HUES64 (cell line): ENCODE data around the gene PPP2R2B.

ENCODE experiments used
- H3K27ac ChIP-seq: 2 replicates; pipeline ENCODE4 v1.7.0; 2013; ENCODE audit warnings: low read depth, low read length, inconsistent platforms
- H3K27me3 ChIP-seq: 2 replicates; pipeline ENCODE4 v1.6.1; 2013; ENCODE audit warnings: mild to moderate bottlenecking, low read length; ENCODE audit not compliant: insufficient read depth
- H3K36me3 ChIP-seq: 2 replicates; pipeline ENCODE4 v1.6.1; 2013; ENCODE audit warnings: mild to moderate bottlenecking, low read length; ENCODE audit not compliant: insufficient read depth
- H3K4me1 ChIP-seq: 2 replicates; pipeline ENCODE4 v1.6.1; 2013; ENCODE audit warnings: mild to moderate bottlenecking, low read length, moderate library complexity; ENCODE audit not compliant: insufficient read depth
- H3K4me3 ChIP-seq: 2 replicates; pipeline ENCODE4 v1.5.1; 2013; ENCODE audit warnings: mild to moderate bottlenecking, low read length, moderate library complexity
- H3K9ac ChIP-seq: 2 replicates; pipeline ENCODE4 v1.6.1; 2013; ENCODE audit warnings: mild to moderate bottlenecking, low read depth, low read length
- H3K9me3 ChIP-seq: 2 replicates; pipeline ENCODE4 v1.6.1; 2013; ENCODE audit warnings: low read depth, low read length; ENCODE audit not compliant: insufficient read depth
- WGBS: fragments of 150-250, 120-280 bp; methylation state at CpG from one replicate; pipeline ENCODE4 v1.1.7; 2013; ENCODE audit warnings: missing lambda C conversion rate; 5-methylcytosine and 5-hydroxymethylcytosine counted together

The PPP2R2B gene

DNA sequence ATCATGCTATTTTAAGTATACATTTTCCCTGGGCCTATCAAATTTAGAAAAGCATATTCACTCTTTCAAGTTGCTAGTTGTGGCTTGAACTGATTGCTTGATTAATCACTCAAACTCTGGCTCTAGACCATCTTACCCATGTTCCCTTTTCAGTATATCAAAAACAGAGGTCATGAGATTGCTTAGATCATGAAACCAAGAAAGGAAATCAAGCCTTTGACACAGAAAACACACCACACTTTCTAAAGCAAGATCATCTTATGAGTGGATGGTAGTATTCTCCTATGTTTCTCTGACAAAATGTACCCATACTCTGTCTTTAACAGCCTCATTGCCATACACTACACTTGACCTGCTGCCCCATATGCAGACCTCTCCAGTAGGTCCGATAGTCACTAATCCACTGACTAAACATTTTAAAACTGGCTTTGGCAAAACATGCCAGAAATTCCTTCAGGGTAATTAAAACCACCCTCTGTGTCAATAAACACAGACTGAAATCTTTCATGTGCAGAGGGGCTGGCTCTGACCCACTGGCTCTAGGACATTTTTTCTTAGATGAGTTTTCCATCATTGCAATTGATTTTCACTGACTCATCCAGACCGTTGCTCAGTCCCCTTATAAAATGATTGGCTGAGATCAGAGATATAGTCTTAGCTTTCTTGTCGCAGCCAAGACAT lies 18.2 kb downstream of the PPP2R2B start:
- Histone ChIP-seq H3K27ac (no peak overlapping the region), H3K27me3 (no peaks in the 10 kb centered on the region), H3K36me3 (no peaks in the 10 kb centered on the region), H3K4me1 (peaks cover 11% of the 10 kb centered on the region; the same call in 1 of the 2 replicates), H3K4me3 (no peak overlapping the region), H3K9ac (no peak overlapping the region), H3K9me3 (no peaks in the 10 kb centered on the region)
- WGBS: 80% methylated on average over 3 of the region's 3 CpGs

DNA sequence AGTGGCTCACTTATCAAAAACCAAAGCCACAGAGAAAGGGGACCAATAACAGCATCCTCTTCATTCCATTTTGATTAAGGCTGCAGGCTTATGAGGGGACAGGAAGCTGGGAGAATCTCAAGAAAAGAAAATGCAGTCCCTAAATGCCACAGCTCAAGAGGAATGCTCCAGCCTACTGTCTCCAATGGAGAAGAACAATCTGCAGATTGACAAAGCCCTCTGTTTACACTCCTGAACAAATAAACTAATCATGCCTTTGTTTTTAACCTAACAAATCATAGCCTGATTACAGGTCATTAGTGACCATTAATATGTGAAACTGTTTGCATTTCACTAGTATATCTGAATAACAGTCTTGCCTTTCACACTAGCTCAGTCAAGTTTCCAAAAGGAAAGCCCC lies 26.5 kb downstream of the PPP2R2B start:
- Histone ChIP-seq H3K4me1 (peaks cover 33% of the 10 kb centered on the region), H3K27ac (peak overlapping the region; percentile 50; the same call in 1 of the 2 replicates), H3K4me3 (no peak overlapping the region), H3K27me3 (no peaks in the 10 kb centered on the region), H3K9ac (no peak overlapping the region), H3K36me3 (no peaks in the 10 kb centered on the region), H3K9me3 (no peaks in the 10 kb centered on the region)

DNA sequence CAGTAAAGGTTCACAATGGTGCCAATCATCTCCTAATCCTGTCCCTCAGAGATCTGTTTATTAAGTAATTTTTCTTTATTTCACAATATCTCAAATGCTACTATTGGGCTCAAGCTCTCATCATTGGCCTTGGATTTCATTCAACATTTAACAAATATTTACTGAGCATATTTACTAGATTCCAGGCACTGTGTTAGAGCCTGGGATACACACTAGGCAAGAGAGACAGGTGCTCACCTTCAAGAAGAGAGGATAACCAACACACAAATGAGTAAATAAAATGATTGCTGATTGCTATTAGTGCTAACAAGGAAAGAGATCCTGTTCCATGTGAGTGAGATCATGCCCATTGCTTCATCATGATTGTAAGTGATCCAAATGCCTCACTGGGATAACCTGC lies 27.4 kb downstream of the PPP2R2B start:
- Histone ChIP-seq H3K9ac (no peak overlapping the region), H3K9me3 (no peaks in the 10 kb centered on the region), H3K4me3 (no peak overlapping the region), H3K36me3 (no peaks in the 10 kb centered on the region), H3K27ac (no peak overlapping the region), H3K4me1 (peaks cover 30% of the 10 kb centered on the region), H3K27me3 (no peaks in the 10 kb centered on the region)

DNA sequence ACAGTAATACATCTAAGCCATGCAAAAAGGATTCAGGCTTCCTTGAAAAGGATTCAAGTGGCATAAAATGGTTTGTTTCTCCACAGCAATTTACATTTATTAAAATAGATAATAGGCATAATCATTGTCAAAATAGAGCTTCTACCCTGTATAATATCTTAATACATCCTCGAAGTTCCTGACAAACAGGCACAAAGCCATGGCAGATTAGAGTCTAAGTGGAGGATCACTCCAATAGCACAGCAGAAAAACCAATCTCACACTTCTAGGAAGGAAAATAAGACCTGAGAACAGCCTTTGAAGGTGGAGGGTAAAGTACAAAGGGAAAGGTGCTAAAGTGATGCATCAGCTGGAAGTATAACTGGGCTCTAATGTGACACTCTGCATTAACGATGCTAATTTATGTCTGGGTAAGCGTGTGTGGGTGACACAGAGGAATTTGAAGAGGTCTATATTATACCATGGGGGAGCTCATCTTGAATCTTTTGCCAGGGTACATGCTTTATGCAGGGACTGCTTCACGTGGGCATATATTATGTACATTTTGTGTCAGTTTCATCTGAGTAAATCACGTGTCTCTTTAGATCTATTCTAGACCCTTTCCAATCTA lies 28.8 kb downstream of the PPP2R2B start:
- no peaks in the 10 kb centered on the region for H3K27me3 ChIP-seq

DNA sequence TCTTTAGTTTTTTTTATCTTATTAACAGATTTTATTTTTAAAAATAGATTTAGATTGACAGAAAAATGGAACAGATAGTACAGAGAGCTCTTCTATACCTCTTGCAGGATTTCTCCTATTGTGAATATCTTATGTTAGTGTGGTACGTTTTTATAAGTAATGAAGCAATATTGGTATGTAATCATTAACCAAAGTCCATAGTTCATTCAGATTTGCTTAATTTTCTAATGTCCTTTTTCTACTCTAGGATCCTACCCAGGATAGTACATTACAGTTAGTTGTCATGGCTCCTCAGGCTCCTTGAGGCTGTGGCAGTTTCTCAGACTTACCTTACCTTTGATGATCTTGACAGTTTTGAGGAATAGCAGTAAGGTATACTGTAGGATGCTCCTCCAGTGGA lies 30.4 kb downstream of the PPP2R2B start:
- no peak overlapping the region for H3K9ac ChIP-seq
- H3K9me3 ChIP-seq: no peaks in the 10 kb centered on the region
- no peak overlapping the region for H3K4me3 ChIP-seq
- no peak overlapping the region for H3K27ac ChIP-seq
- no peaks in the 10 kb centered on the region for H3K36me3 ChIP-seq
- 100% methylated on average over 1 of the region's 1 CpG for WGBS
- peaks cover 22% of the 10 kb centered on the region for H3K4me1 ChIP-seq
- H3K27me3 ChIP-seq: no peaks in the 10 kb centered on the region

More for the DNA sequence above, 28.8 kb downstream of the PPP2R2B start:
- WGBS: 90% methylated on average over 5 of the region's 5 CpGs
- Histone ChIP-seq H3K27ac (no peak overlapping the region), H3K9ac (no peak overlapping the region), H3K4me1 (peaks cover 30% of the 10 kb centered on the region), H3K9me3 (no peaks in the 10 kb centered on the region), H3K36me3 (no peaks in the 10 kb centered on the region), H3K4me3 (no peak overlapping the region)

DNA sequence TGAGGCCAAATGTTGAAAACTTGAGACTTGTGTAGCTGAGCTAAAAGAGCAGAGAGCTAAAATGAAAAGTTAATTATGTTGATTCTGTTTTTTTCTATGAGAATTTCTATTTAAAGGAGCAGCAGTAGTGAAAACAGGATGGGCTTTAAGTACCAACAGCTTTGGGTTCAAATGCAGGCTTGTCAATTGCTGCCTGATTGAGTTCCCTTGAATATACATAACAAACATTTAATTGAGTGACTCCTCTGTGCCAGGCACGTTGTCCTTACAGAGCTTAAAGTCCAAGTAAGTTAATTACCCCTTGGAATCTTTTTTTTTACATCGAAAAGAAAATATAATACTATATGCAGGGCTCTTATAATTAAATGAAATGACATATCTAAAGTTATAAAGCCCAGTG lies 38.5 kb downstream of the PPP2R2B start:
- no peak overlapping the region for H3K4me3 ChIP-seq
- H3K9ac ChIP-seq: no peak overlapping the region
- peak overlapping the region; percentile 45; the same call in 1 of the 2 replicates for H3K27ac ChIP-seq
- H3K4me1 ChIP-seq: peaks cover 19% of the 10 kb centered on the region
- H3K9me3 ChIP-seq: no peaks in the 10 kb centered on the region
- H3K36me3 ChIP-seq: no peaks in the 10 kb centered on the region
- no peaks in the 10 kb centered on the region for H3K27me3 ChIP-seq
- WGBS: 0% methylated on average over 1 of the region's 2 CpGs

DNA sequence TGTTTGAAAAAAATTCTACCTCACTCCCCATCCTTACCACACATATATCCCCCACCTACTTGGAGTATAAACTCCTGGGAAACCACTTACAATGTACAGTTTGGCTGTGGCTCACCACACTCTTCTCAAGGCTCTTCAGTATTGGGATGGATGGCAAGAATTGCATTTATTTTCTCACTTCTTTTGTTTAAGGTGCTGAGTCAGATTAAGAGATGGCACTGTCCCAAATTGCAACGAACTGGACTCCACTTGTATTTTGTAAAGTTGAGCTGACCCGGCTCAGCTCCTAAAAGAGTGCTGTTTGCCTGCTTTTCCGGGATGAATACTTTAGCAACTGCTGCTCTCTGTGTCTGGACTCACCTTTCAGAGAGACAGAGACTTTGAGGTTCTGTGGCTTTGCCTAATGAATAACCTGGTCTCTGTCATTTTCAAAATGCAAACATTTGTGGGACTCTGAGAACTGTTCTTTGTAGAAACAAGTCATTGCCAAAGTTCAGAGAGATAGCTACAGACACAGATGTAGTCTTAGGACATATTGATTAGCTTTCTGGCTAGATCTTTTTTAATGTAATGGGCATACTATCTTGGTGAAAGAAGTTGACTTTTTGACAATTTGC lies 42.2 kb downstream of the PPP2R2B start:
- H3K4me3 ChIP-seq: no peak overlapping the region
- no peak overlapping the region for H3K9ac ChIP-seq
- H3K4me1 ChIP-seq: peaks cover 19% of the 10 kb centered on the region
- 90% methylated on average over 3 of the region's 3 CpGs for WGBS
- no peaks in the 10 kb centered on the region for H3K36me3 ChIP-seq
- no peaks in the 10 kb centered on the region for H3K9me3 ChIP-seq
- no peaks in the 10 kb centered on the region for H3K27me3 ChIP-seq
- H3K27ac ChIP-seq: no peak overlapping the region

DNA sequence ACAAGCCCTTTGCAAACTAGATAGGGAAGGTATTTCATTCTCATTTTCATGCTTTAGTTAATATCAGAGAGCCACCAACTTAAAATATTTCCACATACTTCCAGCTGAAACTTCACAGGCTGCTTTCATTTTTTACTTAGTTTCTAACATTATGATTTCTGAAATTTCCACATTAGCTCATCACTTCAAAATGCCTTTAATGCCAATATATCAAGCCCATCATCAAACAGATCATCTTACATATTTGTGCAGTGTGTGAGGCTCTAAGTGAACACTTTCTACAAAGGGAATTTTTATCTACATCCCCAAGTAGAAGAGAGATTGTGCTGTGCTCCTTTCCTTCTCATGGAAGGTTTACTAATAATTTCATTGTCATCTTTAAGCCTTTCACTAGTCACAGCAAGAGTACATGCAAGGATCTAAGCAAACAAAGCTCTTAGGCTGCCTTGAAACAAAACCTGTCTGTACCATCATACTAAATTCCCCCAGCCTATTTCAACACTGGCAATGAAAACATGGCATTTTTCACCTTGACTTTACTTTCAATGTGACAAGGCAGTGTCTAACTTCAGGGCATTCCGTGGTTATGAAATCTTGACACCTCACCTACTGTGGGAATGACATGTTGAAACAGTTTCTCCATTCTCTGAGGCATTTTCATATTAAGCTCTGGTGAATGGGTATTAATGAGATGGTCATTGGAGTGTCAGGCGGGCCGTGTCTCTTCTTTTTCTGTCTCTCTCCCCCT lies 45.4 kb downstream of the PPP2R2B start:
- Histone ChIP-seq H3K36me3 (no peaks in the 10 kb centered on the region), H3K9me3 (no peaks in the 10 kb centered on the region), H3K27ac (no peak overlapping the region), H3K4me3 (no peak overlapping the region), H3K9ac (no peak overlapping the region), H3K27me3 (no peaks in the 10 kb centered on the region), H3K4me1 (peaks cover 2% of the 10 kb centered on the region; the same call in 1 of the 2 replicates)
- 98% methylated on average over 3 of the region's 3 CpGs for WGBS

DNA sequence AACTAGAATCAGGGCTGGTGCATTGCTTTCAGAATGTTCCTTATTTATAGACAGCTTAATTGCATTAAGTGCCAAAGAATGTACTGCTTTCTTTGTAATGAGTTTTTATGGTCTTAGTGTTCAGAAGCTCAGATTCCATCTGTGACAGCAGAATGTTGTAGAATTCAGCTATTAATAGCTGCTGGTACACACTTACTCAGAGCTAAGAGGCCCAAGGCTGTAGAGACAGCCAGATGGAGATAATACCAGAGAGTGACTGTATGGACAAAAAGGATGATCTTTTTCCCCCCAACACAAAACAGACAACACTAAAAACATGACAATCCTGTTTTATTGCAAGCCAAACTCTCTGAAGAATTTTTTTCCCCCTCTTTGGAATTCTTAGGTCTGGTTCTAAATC lies 50.2 kb downstream of the PPP2R2B start:
- Histone ChIP-seq H3K36me3 (no peaks in the 10 kb centered on the region), H3K27ac (no peak overlapping the region), H3K4me1 (peaks cover 13% of the 10 kb centered on the region; the same call in 1 of the 2 replicates), H3K9ac (no peak overlapping the region), H3K4me3 (no peak overlapping the region), H3K9me3 (no peaks in the 10 kb centered on the region), H3K27me3 (no peaks in the 10 kb centered on the region)

DNA sequence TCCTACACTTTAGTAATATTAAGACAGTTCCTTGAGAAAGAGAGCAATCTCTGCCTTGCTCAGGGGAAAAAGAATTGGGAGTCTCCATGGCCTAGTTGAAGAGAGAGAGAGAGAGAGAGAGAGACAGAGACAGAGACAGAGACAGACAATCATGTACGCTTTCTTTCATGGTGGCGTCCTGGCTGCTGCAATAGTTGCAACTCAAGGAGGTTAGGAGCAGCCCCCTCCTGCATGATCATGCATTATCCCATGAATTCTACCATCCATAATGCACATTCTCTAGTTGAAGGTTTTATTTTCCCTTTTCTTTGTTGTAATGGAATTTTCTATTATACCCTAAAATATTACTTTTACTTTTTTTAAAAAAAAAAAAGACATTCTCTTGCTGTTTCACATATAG lies 50.7 kb downstream of the PPP2R2B start:
- WGBS: 55% methylated on average over 2 of the region's 2 CpGs
- H3K9me3 ChIP-seq: no peaks in the 10 kb centered on the region
- H3K4me3 ChIP-seq: no peak overlapping the region
- H3K27me3 ChIP-seq: no peaks in the 10 kb centered on the region
- H3K9ac ChIP-seq: no peak overlapping the region
- no peaks in the 10 kb centered on the region for H3K36me3 ChIP-seq
- peaks cover 13% of the 10 kb centered on the region; the same call in 1 of the 2 replicates for H3K4me1 ChIP-seq
- H3K27ac ChIP-seq: no peak overlapping the region

DNA sequence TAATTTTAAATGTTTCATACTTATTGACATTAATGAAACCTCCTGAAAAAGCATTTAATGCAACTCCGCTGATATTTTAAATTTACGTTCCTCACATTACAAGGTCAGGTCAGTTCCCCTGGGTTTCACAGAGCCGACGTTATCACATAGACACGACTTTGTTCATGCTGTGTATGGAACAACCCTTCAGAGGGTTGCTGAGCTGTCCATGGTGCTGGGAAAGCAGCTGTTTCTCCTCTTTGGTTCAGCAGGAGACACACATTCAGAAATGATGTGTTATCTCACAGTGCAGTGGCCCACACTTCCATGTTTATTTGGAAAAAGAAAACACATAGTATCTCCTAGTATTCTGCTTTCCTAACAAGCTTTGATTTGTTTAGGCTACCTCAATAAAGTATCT lies 53.5 kb downstream of the PPP2R2B start:
- no peak overlapping the region for H3K27ac ChIP-seq
- H3K36me3 ChIP-seq: no peaks in the 10 kb centered on the region
- peaks cover 13% of the 10 kb centered on the region; the same call in 1 of the 2 replicates for H3K4me1 ChIP-seq
- H3K9ac ChIP-seq: no peak overlapping the region
- H3K9me3 ChIP-seq: no peaks in the 10 kb centered on the region
- no peak overlapping the region for H3K4me3 ChIP-seq
- no peaks in the 10 kb centered on the region for H3K27me3 ChIP-seq
- 81% methylated on average over 5 of the region's 5 CpGs for WGBS
